ENCODE results near the gene PARP16.

DNA sequence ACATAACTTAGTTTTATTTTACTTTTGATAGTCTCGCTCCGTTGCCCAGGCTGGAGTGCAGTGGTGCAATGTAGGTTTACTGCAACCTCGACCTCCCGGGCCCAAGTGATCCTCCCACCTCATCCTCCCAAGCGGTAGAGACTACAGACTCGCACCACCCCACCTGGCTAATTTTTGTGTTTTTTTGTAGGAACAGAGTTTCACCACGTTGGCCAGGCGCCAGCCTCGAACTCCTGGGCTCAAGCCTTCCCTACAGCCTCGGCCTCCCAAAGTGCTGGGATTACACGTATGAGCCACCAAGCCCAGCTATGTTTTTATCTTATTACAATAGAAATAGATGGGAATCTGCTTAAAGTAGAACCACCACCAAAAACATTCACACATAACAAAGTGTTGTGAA, 12.0 kb upstream of the PARP16 start:
- no peak for TF ChIP-seq POLR2A (IDR thresholded peaks at IDR 0.05)
- TF ChIP-seq, protein P1, sequence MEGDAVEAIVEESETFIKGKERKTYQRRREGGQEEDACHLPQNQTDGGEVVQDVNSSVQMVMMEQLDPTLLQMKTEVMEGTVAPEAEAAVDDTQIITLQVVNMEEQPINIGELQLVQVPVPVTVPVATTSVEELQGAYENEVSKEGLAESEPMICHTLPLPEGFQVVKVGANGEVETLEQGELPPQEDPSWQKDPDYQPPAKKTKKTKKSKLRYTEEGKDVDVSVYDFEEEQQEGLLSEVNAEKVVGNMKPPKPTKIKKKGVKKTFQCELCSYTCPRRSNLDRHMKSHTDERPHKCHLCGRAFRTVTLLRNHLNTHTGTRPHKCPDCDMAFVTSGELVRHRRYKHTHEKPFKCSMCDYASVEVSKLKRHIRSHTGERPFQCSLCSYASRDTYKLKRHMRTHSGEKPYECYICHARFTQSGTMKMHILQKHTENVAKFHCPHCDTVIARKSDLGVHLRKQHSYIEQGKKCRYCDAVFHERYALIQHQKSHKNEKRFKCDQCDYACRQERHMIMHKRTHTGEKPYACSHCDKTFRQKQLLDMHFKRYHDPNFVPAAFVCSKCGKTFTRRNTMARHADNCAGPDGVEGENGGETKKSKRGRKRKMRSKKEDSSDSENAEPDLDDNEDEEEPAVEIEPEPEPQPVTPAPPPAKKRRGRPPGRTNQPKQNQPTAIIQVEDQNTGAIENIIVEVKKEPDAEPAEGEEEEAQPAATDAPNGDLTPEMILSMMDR (IDR thresholded peaks at IDR 0.05): no peak
- TF ChIP-seq POLR2AphosphoS5 (IDR thresholded peaks at IDR 0.05): no peak
